NT2/D1 (cell line): ENCODE measurements around the gene ENO4.

Experiments used
- DNase-seq: peaks from one replicate; pipeline ENCODE4 v3.0.0-alpha.2; 2011; ENCODE audit warnings: low read depth, low spot score
- H3K27me3 ChIP-seq: 2 replicates; pipeline ENCODE4 v1.6.0; 2011; ENCODE audit warnings: mild to moderate bottlenecking; ENCODE audit not compliant: insufficient read length, insufficient read depth
- H3K36me3 ChIP-seq: 2 replicates; pipeline ENCODE4 v1.6.1; 2011; ENCODE audit warnings: mild to moderate bottlenecking, low read length, mixed read lengths; ENCODE audit not compliant: insufficient read depth, insufficient read length
- H3K4me1 ChIP-seq: 2 replicates; pipeline ENCODE4 v1.5.1; 2011; ENCODE audit not compliant: insufficient read depth, insufficient read length
- H3K4me3 ChIP-seq: 2 replicates; pipeline ENCODE4 v1.5.1; 2011; ENCODE audit warnings: low read depth; ENCODE audit not compliant: insufficient read length
- H3K9ac ChIP-seq: 2 replicates; pipeline ENCODE4 v1.6.0; 2011; ENCODE audit warnings: low read depth; ENCODE audit not compliant: insufficient read length
- H3K9me3 ChIP-seq: 2 replicates; pipeline ENCODE4 v1.5.1; 2011; ENCODE audit warnings: mild to moderate bottlenecking, low read length; ENCODE audit not compliant: insufficient read depth
- SUZ12 ChIP-seq: IDR thresholded peaks from 2 replicates; pipeline ENCODE4 v1.6.1; 2011; ENCODE audit not compliant: insufficient read length, insufficient read depth; ENCODE audit errors: extremely low read depth
- YY1 ChIP-seq: IDR thresholded peaks from 2 replicates; pipeline ENCODE4 v1.6.1; 2011; ENCODE audit not compliant: insufficient read length, insufficient read depth
- ZNF274 ChIP-seq: IDR thresholded peaks from 2 replicates; pipeline ENCODE4 v1.6.1; 2011; ENCODE audit warnings: mild to moderate bottlenecking, low read depth, low read length

Gene ENO4

DNA sequence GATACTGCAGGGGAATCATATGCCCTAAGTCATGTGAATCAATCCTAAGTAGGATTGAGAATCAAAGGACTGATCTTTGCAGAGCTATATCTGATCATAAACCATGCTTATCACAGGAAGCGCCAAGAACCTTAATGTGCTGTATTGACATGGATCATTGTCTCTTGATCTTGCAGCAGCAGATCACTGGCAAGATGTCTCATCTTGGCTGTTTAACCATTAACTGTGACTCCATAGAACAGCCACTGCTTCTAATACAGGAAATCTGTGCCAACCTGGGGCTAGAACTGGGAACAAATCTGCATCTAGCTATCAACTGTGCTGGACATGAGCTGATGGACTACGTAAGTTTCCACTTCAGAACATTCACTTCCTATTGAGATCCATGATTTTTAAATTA, 21.6 kb downstream of the ENO4 start:
- Histone ChIP-seq H3K36me3 (no peaks in the 10 kb centered on the region), H3K9ac (no peak overlapping the region), H3K27me3 (no peaks in the 10 kb centered on the region), H3K9me3 (no peaks in the 10 kb centered on the region), H3K4me1 (no peaks in the 10 kb centered on the region), H3K4me3 (no peak overlapping the region)
- no peak for TF ChIP-seq YY1
- no peak for DNase-seq

DNA sequence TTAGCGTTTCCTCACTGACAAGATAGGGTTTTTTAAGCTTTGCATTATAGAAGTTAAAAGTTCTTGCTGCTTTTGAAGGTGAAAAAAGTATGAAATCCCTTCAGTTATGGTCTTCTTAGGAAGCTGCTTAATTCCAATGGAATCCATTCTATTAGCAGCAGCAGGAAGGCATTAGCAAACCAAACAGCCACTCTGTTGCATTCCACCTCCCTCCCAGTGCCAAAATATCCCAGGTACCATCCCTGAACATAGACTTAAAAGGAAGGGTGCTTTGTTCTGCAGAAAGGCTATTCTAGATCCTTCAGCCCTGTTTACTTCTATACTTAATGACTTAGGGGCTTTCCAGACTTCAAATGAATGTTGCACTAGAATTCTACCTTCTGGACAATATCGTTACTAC, 23.8 kb downstream of the ENO4 start:
- no peaks in the 10 kb centered on the region for H3K9me3 ChIP-seq
- TF ChIP-seq YY1 (no peak), ZNF274 (no peak), SUZ12 (no peak)
- no peaks in the 10 kb centered on the region for H3K36me3 ChIP-seq
- H3K9ac ChIP-seq: no peak overlapping the region
- no peak for DNase-seq
- no peaks in the 10 kb centered on the region for H3K4me1 ChIP-seq
- H3K27me3 ChIP-seq: no peaks in the 10 kb centered on the region
- no peak overlapping the region for H3K4me3 ChIP-seq

DNA sequence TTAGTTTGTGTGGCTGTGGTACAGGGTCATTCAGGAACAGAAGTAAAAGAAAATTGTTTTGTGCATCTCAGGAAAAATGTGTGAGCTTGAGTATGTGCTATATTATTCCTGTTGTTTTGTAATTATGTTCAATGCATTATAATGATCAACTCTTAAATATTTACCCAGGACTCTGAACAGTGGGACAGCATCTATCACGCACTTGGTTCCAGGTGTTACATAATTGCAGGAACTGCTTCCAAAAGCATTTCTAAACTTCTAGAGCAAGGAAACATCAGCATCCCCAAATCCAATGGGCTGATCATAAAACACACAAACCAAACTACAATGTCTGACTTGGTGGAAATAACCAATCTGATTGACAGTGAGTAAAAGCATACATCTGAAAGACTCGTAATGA, 26.6 kb downstream of the ENO4 start:
- no peaks in the 10 kb centered on the region for H3K36me3 ChIP-seq
- TF ChIP-seq YY1: no peak
- TF ChIP-seq ZNF274: no peak
- no peak for TF ChIP-seq SUZ12

DNA sequence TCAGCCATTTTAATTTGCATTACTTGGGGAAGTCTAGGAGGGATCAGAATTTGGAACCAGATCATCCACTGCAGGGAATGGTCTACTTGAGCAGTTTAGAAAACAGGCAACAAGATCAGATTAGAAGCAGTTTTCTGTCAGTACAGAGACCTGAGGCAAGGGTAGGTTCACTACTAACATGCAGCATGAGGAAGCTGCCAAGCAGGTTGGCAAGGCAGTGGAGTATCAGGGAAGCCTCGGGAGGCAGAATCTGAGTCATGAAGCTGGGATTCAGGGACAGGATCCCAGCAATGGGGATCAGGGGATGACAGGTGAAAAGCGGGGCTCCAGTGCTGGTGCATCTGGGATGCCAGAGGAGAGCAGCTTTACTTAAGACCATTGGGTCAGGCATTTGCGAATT, 28.1 kb downstream of the ENO4 start:
- H3K4me1 ChIP-seq: no peaks in the 10 kb centered on the region
- H3K36me3 ChIP-seq: no peaks in the 10 kb centered on the region
- no peaks in the 10 kb centered on the region for H3K9me3 ChIP-seq
- TF ChIP-seq SUZ12 (no peak), ZNF274 (no peak), YY1 (no peak)
- no peak overlapping the region for H3K4me3 ChIP-seq
- no peak for DNase-seq
- no peak overlapping the region for H3K9ac ChIP-seq
- no peaks in the 10 kb centered on the region for H3K27me3 ChIP-seq

More for the DNA sequence above, 26.6 kb downstream of the ENO4 start:
- no peak for DNase-seq
- Histone ChIP-seq H3K4me3 (no peak overlapping the region), H3K27me3 (no peaks in the 10 kb centered on the region), H3K9me3 (no peaks in the 10 kb centered on the region), H3K4me1 (no peaks in the 10 kb centered on the region), H3K9ac (no peak overlapping the region)

DNA sequence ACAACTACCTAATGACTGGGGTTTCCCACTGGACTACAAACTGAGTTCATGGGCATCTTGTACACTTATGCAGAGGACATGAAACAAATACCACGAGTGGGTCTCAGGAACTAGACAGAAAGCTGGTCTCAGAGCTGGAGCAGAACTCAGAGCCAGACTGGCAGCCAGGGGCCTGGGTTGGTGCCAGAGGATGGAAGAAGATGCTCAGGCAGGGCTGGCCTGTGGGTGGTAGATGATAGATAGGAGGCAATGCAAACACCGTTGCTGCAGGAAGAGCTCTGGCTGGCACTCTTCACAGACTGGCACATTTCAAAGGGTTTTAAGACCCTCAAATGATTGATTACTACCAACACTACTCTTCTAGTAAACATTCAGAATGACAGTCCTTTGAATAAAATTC, 28.8 kb downstream of the ENO4 start:
- TF ChIP-seq YY1 (no peak), ZNF274 (no peak), SUZ12 (no peak)
- Histone ChIP-seq H3K9me3 (no peaks in the 10 kb centered on the region), H3K27me3 (no peaks in the 10 kb centered on the region), H3K9ac (no peak overlapping the region), H3K4me3 (no peak overlapping the region), H3K36me3 (no peaks in the 10 kb centered on the region), H3K4me1 (no peaks in the 10 kb centered on the region)
- no peak for DNase-seq

DNA sequence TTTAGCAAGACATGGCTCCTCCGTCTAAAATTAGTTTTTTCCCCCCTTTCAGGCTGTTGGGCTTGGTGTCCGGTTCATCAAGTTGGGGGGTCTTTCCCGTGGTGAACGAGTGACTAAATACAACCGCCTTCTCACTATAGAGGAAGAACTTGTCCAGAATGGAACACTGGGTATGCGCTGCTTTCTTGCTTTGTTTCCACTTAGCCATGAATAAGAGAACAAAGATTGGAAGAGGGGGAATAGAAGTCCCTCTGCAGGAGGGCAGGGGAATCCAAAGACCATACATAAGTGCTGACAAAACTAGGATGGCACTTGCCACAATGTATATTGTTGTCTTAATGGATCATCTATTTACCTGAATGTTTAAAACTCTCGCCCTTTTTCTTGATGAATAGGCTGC, 30.5 kb downstream of the ENO4 start:
- no peaks in the 10 kb centered on the region for H3K4me1 ChIP-seq

DNA sequence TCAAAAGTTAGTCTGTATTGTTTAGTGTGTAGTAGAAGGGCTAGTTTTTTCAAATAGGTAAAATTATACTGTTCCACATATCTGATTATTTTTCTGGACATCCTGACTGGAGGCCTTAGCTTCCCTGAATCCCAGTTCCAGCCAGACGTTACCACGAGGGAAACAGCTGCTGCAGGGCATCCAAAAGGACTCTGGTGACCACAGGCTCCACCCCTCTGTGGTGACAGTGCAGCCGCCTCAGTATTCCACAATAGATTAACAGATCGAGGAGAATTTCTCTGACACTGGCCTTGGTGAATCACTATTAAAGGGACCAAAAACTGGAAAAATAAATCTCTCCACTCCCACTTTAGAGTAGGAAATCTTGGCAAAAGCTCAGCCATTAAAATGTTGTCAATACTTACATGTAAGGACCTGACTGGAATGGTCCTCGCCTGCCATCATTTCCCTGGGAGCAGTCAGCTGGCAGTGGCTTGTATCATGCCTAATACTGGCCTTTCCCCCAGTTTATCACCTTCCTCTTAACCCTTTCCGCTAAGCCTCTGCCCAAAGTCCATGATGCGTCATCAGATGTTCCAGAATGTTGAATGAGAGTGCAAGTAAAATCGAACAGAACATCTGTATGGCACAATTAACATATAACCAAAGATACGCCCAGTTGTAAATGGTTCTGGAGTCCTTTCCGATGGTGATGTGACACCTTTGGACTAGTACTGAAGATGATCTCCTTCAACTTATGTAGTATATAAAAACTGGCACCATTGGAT, 31.6 kb downstream of the ENO4 start:
- Histone ChIP-seq H3K4me1 (no peaks in the 10 kb centered on the region), H3K36me3 (no peaks in the 10 kb centered on the region), H3K9ac (no peak overlapping the region), H3K4me3 (no peak overlapping the region), H3K27me3 (no peaks in the 10 kb centered on the region), H3K9me3 (no peaks in the 10 kb centered on the region)
- TF ChIP-seq ZNF274 (no peak), YY1 (no peak), SUZ12 (no peak)
- DNase-seq: no peak

More for the DNA sequence above, 30.5 kb downstream of the ENO4 start:
- H3K27me3 ChIP-seq: no peaks in the 10 kb centered on the region
- no peaks in the 10 kb centered on the region for H3K36me3 ChIP-seq
- no peak overlapping the region for H3K9ac ChIP-seq
- no peak overlapping the region for H3K4me3 ChIP-seq
- no peak for TF ChIP-seq SUZ12
- TF ChIP-seq ZNF274: no peak
- TF ChIP-seq YY1: no peak
- DNase-seq: no peak
- no peaks in the 10 kb centered on the region for H3K9me3 ChIP-seq

DNA sequence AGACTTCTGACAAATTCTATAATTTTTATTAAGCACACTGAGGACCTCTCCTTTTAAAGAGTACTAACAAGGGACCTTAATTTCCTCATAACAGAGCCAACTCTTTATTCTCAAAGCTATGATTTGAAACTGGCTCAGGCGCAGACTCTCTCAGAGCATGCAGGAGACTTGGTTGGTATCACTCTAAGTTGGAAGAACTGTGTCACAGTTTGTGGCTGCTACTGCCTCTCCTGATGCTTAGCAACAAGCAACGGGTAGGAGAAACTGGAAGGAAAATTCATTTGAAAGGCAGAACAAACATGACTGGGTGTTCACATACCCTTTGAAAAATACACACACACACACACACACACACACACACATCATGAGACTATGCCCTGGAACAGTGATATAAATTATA, 33.3 kb downstream of the ENO4 start:
- Histone ChIP-seq H3K9ac (no peak overlapping the region), H3K4me3 (no peak overlapping the region), H3K9me3 (no peaks in the 10 kb centered on the region), H3K27me3 (no peaks in the 10 kb centered on the region), H3K4me1 (peaks cover 6% of the 10 kb centered on the region), H3K36me3 (no peaks in the 10 kb centered on the region)
- no peak for DNase-seq
- TF ChIP-seq YY1: no peak
- TF ChIP-seq ZNF274: no peak
- no peak for TF ChIP-seq SUZ12
